HCT116 (cell line): Measurements from ENCODE around the gene RNU7-1. TPM values are rescaled to one million over a fixed set of nuclear protein-coding genes. Genes with fewer than 3 reads are reported as not detected.
A peak's percentile ranks its signal among the peaks of the same experiment; 100 is the strongest.

Experiments used
- ATAC-seq: fragments of 200-7000 bp; cut with Tn5 transposase; 2 replicates; pipeline ENCODE4 v1.9.1; 2020; ENCODE audit warnings: mild to moderate bottlenecking, moderate library complexity
- BruUV-seq: library from RNA; stranded (reverse); fragments of 400-500 nt; replicated peaks from 2 replicates; lab custom pipeline; 2021; lab: Mats Ljungman, UMichigan
- CTCF ChIA-PET: fragments of 300-600 bp; sonication (Branson Sonifier 250); formaldehyde crosslinking; loops from one replicate; lab custom pipeline; 2021; ENCODE audit warnings: antibody characterized with exemption; lab: Charles Lee
- POLR2A ChIA-PET: fragments of 300-600, 350-600 bp; sonication (Branson Sonifier 250); formaldehyde crosslinking; loops from one replicate; lab custom pipeline; 2021; ENCODE audit warnings: antibody characterized with exemption; lab: Charles Lee
- RAD21 ChIA-PET, 2 experiments: fragments of 300-600 bp; sonication (Branson Sonifier 250); formaldehyde crosslinking; loops; one replicate each; lab custom pipeline; 2023; ENCODE audit warnings: low total read pairs in 2 of 2; ENCODE audit not compliant: uncharacterized antibody in 2 of 2, unreplicated experiment in 2 of 2, low non-redundant PET in 1 of 2; lab: Charles Lee
- DNase-seq: peaks from one replicate; pipeline ENCODE4 v3.0.0-alpha.2; 2010; ENCODE audit warnings: low read depth, low spot score
- H2AFZ ChIP-seq: fragments of 200-600 bp; shearing (Covaris generic), sonication (generic); 2 replicates; pipeline ENCODE4 v1.6.1; 2017; ENCODE audit warnings: low read depth, mixed run types, mixed read lengths, antibody characterized with exemption, low read length; ENCODE audit not compliant: poor library complexity, severe bottlenecking
- H3K27ac ChIP-seq: 2 replicates; pipeline ENCODE4 v1.5.1; 2012; ENCODE audit warnings: low read depth, low read length
- H3K27me3 ChIP-seq: fragments of 200-600 bp; sonication (generic); 2 replicates; pipeline ENCODE4 v1.6.1; 2016; ENCODE audit warnings: mixed run types, low read length, mixed read lengths; ENCODE audit not compliant: insufficient read depth
- H3K36me3 ChIP-seq, 2 experiments: fragments of 200-500 bp in 1 of 2; fragments of 200-600 bp in 1 of 2; sonication (Bioruptor generic) in 1 of 2; sonication (generic) in 1 of 2; 2 replicates each; pipeline versions ENCODE4 v1.5.1 to v1.6.1; 2014 to 2016; ENCODE audit warnings: low read length in 2 of 2, inconsistent platforms in 1 of 2, mixed read lengths in 1 of 2, mixed run types in 1 of 2; ENCODE audit not compliant: insufficient read depth in 2 of 2, control insufficient read depth in 1 of 2
- H3K4me1 ChIP-seq, 2 experiments: fragments of 200-600 bp in 1 of 2; sonication (generic) in 1 of 2; 2 replicates each; pipeline versions ENCODE4 v1.5.1 to v1.6.1; 2012 to 2017; ENCODE audit warnings: low read length in 2 of 2, inconsistent platforms in 1 of 2, mild to moderate bottlenecking in 1 of 2, mixed read lengths in 1 of 2, mixed run types in 1 of 2, moderate library complexity in 1 of 2; ENCODE audit not compliant: insufficient read depth in 2 of 2, control insufficient read depth in 1 of 2
- H3K4me2 ChIP-seq: fragments of 200-600 bp; sonication (generic); 2 replicates; pipeline ENCODE4 v1.6.1; 2017; ENCODE audit warnings: mixed run types, low read length, mixed read lengths
- H3K4me3 ChIP-seq, 2 experiments: fragments of 200-600 bp in 1 of 2; sonication (generic) in 1 of 2; replicated peaks in 1 of 2; 2 replicates each; pipeline ENCODE4 v1.5.1; 2011 to 2016; ENCODE audit warnings: low read length in 2 of 2, control low read depth in 1 of 2, low read depth in 1 of 2, mild to moderate bottlenecking in 1 of 2, mixed read lengths in 1 of 2, mixed run types in 1 of 2
- H3K79me2 ChIP-seq: fragments of 200-600 bp; sonication (generic); 2 replicates; pipeline ENCODE4 v1.6.1; 2017; ENCODE audit warnings: mild to moderate bottlenecking, mixed run types, low read length, moderate library complexity, mixed read lengths; ENCODE audit not compliant: insufficient read depth
- H3K9ac ChIP-seq: fragments of 200-600 bp; sonication (generic); 2 replicates; pipeline ENCODE4 v1.6.1; 2016; ENCODE audit warnings: low read length, mixed read lengths
- H3K9me2 ChIP-seq: fragments of 200-600 bp; sonication (generic), shearing (Covaris generic); 2 replicates; pipeline ENCODE4 v1.6.1; 2017; ENCODE audit warnings: mixed run types, mild to moderate bottlenecking, moderate library complexity; ENCODE audit not compliant: insufficient read depth
- H3K9me3 ChIP-seq, 2 experiments: fragments of 200-500 bp in 1 of 2; fragments of 200-600 bp in 1 of 2; sonication (Bioruptor generic) in 1 of 2; sonication (generic) in 1 of 2; 2 replicates each; pipeline ENCODE4 v1.6.1; 2014 to 2017; ENCODE audit warnings: low read length in 2 of 2, mixed read lengths in 2 of 2, inconsistent platforms in 1 of 2, low read depth in 1 of 2, mild to moderate bottlenecking in 1 of 2, mixed run types in 1 of 2, moderate library complexity in 1 of 2; ENCODE audit not compliant: control insufficient read depth in 1 of 2, insufficient read depth in 1 of 2
- H4K20me1 ChIP-seq: fragments of 200-600 bp; sonication (generic), shearing (Covaris generic); 2 replicates; pipeline ENCODE4 v1.6.1; 2017; ENCODE audit warnings: mixed run types, mild to moderate bottlenecking, moderate library complexity; ENCODE audit not compliant: insufficient read depth
- CBX3 ChIP-seq: IDR thresholded peaks from 2 replicates; pipeline ENCODE4 v1.6.1; 2012; ENCODE audit warnings: low read depth
- ELF1 ChIP-seq: IDR thresholded peaks from 2 replicates; pipeline ENCODE4 v1.6.1; 2012; ENCODE audit warnings: low read depth, borderline replicate concordance
- EZH2 ChIP-seq: fragments of 200-600 bp; sonication (generic); IDR thresholded peaks from 2 replicates; pipeline ENCODE4 v1.6.1; 2017; ENCODE audit warnings: antibody characterized with exemption, mixed run types
- EZH2phosphoT487 ChIP-seq: fragments of 200-600 bp; IDR thresholded peaks from 2 replicates; pipeline ENCODE4 v1.6.1; 2018; ENCODE audit warnings: antibody characterized with exemption, borderline replicate concordance
- FOSL1 ChIP-seq: IDR thresholded peaks from 2 replicates; pipeline ENCODE4 v1.6.1; 2012; ENCODE audit warnings: low read depth
- POLR2AphosphoS5 ChIP-seq: IDR thresholded peaks from 2 replicates; pipeline ENCODE4 v1.6.1; 2011; ENCODE audit warnings: mild to moderate bottlenecking, low read depth, low read length, moderate library complexity
- RAD21 ChIP-seq: IDR thresholded peaks from 2 replicates; pipeline ENCODE4 v1.6.1; 2012; ENCODE audit warnings: low read depth, mild to moderate bottlenecking
- SIN3A ChIP-seq: IDR thresholded peaks from 2 replicates; pipeline ENCODE4 v1.6.1; 2012; ENCODE audit warnings: low read depth
- SRF ChIP-seq: IDR thresholded peaks from 2 replicates; pipeline ENCODE4 v1.6.1; 2012; ENCODE audit warnings: low read depth
- YY1 ChIP-seq: IDR thresholded peaks from 2 replicates; pipeline ENCODE4 v1.6.1; 2011; ENCODE audit warnings: low read length, low read depth, moderate library complexity, mild to moderate bottlenecking; ENCODE audit not compliant: insufficient replicate concordance; ENCODE audit errors: extremely low read depth
- intact Hi-C: fragments of 100-400 bp; cut with micrococcal nuclease; formaldehyde crosslinking; loops from 2 replicates; pipeline ENCODE4 v1.10.0; 2022
- total RNA-seq: library from RNA; stranded (reverse); gene quantifications from one replicate; pipeline ENCODE4 v1.2.1, GENCODE V29; 2021; ENCODE audit not compliant: unreplicated experiment
- TF ChIP-seq, protein P1 (sequence below): IDR thresholded peaks from 2 replicates; pipeline ENCODE4 v1.6.1; 2011; ENCODE audit warnings: mild to moderate bottlenecking, low read length, moderate library complexity; ENCODE audit not compliant: insufficient replicate concordance; ENCODE audit errors: extremely low read depth
- TF ChIP-seq, protein P2 (sequence below), 3 experiments: fragments of 200-600 bp in 1 of 3; sonication (generic) in 1 of 3; IDR thresholded peaks in 2 of 3; conservative IDR thresholded peaks in 1 of 3; 2 replicates each; pipeline ENCODE4 v1.5.1; 2012 to 2017; ENCODE audit warnings: low read depth in 2 of 3, low read length in 2 of 3, antibody characterized with exemption in 1 of 3, borderline replicate concordance in 1 of 3, control low read depth in 1 of 3, mild to moderate bottlenecking in 1 of 3, mixed read lengths in 1 of 3, mixed run types in 1 of 3, moderate library complexity in 1 of 3; ENCODE audit not compliant: insufficient read depth in 1 of 3

The RNU7-1 gene
- total RNA-seq, 1 experiment from 2014 or later = not detected

DNA sequence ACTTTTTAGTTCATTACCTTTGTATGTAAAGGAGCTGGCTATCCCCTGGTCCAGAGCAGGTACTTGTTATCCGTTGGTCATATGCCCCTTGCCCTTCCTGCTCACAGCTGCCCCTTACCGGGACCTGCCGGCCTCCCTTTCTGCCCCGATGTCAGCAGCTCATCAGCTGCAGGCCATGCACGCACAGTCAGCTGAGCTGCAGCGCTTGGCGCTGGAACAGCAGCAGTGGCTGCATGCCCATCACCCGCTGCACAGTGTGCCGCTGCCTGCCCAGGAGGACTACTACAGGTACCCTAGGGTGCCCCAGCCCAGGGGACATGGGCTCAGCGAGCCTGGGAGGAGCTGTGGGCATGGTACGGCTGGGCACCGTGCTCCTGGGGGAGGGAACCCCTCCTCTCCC is 2.3 kb upstream of the RNU7-1 start:
- peak overlapping the region; percentile 26; the same call in 1 of the 2 replicates for H3K27ac ChIP-seq
- DNase-seq (no peak), ATAC-seq (no peak)
- H4K20me1 ChIP-seq = no peaks in the 10 kb centered on the region
- intact Hi-C loops = loop anchor here (10.0 kb wide), 1 partner anchor 104 kb away; no protein-coding TSS in a partner anchor
- no peak overlapping the region for H2AFZ ChIP-seq
- no TSS peak for BruUV-seq
- peaks cover 24 to 70% of the 10 kb centered on the region in 2 experiments for H3K4me1 ChIP-seq
- H3K4me3 ChIP-seq = no peak overlapping the region
- no peaks in the 10 kb centered on the region for H3K27me3 ChIP-seq
- ChIA-PET POLR2A (interaction anchor here (1.2 to 6.2 kb wide), 3 partner anchors 16 to 71 kb away, joined by 3 to 106 read pairs (median 6); partner anchors contain the start of genes SPSB2 and TPI1), CTCF (interaction anchor here (1.3 kb wide), 1 partner anchor 68 kb away, joined by 3 read pairs; the partner anchor contains the start of gene SPSB2), RAD21 (no interaction called here)
- H3K36me3 ChIP-seq = peaks cover 8 to 9% of the 10 kb centered on the region in 2 experiments; a peak in 2 of 4 replicates
- H3K9me2 ChIP-seq = no peaks in the 10 kb centered on the region
- TF ChIP-seq SIN3A (no peak), RAD21 (no peak), FOSL1 (no peak), EZH2phosphoT487 (no peak)
- TF ChIP-seq, protein P1, sequence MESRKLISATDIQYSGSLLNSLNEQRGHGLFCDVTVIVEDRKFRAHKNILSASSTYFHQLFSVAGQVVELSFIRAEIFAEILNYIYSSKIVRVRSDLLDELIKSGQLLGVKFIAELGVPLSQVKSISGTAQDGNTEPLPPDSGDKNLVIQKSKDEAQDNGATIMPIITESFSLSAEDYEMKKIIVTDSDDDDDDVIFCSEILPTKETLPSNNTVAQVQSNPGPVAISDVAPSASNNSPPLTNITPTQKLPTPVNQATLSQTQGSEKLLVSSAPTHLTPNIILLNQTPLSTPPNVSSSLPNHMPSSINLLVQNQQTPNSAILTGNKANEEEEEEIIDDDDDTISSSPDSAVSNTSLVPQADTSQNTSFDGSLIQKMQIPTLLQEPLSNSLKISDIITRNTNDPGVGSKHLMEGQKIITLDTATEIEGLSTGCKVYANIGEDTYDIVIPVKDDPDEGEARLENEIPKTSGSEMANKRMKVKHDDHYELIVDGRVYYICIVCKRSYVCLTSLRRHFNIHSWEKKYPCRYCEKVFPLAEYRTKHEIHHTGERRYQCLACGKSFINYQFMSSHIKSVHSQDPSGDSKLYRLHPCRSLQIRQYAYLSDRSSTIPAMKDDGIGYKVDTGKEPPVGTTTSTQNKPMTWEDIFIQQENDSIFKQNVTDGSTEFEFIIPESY = no peak
- H3K9ac ChIP-seq = no peak overlapping the region
- H3K9me3 ChIP-seq = no peaks in the 10 kb centered on the region
- H3K4me2 ChIP-seq = no peak overlapping the region
- peaks cover 16% of the 10 kb centered on the region for H3K79me2 ChIP-seq

DNA sequence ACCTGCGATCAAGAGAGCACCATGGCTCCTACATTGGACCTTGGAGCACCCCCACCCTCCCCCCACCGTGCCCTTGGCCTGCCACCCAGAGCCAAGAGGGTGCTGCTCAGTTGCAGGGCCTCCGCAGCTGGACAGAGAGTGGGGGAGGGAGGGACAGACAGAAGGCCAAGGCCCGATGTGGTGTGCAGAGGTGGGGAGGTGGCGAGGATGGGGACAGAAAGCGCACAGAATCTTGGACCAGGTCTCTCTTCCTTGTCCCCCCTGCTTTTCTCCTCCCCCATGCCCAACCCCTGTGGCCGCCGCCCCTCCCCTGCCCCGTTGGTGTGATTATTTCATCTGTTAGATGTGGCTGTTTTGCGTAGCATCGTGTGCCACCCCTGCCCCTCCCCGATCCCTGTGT is 1.8 kb upstream of the RNU7-1 start:
- H3K27ac ChIP-seq = peak overlapping the region; percentile 26; the same call in 1 of the 2 replicates
- H3K9ac ChIP-seq = no peak overlapping the region
- H3K36me3 ChIP-seq = peaks cover 6 to 9% of the 10 kb centered on the region in 2 experiments; a peak in 2 of 4 replicates
- no peaks in the 10 kb centered on the region for H3K9me3 ChIP-seq
- peaks cover 16% of the 10 kb centered on the region for H3K79me2 ChIP-seq
- intact Hi-C loops = loop anchor here (10.0 kb wide), 1 partner anchor 103 kb away; no protein-coding TSS in a partner anchor
- RAD21 ChIA-PET = no interaction called here
- H4K20me1 ChIP-seq = no peaks in the 10 kb centered on the region
- no peaks in the 10 kb centered on the region for H3K9me2 ChIP-seq
- peaks cover 22 to 69% of the 10 kb centered on the region in 2 experiments for H3K4me1 ChIP-seq
- no peak overlapping the region for H3K4me3 ChIP-seq
- TF ChIP-seq CBX3 (no peak), SIN3A (no peak), YY1 (no peak), SRF (no peak), ELF1 (no peak), EZH2 (no peak), RAD21 (no peak), POLR2AphosphoS5 (no peak)
- TF ChIP-seq, protein P2, sequence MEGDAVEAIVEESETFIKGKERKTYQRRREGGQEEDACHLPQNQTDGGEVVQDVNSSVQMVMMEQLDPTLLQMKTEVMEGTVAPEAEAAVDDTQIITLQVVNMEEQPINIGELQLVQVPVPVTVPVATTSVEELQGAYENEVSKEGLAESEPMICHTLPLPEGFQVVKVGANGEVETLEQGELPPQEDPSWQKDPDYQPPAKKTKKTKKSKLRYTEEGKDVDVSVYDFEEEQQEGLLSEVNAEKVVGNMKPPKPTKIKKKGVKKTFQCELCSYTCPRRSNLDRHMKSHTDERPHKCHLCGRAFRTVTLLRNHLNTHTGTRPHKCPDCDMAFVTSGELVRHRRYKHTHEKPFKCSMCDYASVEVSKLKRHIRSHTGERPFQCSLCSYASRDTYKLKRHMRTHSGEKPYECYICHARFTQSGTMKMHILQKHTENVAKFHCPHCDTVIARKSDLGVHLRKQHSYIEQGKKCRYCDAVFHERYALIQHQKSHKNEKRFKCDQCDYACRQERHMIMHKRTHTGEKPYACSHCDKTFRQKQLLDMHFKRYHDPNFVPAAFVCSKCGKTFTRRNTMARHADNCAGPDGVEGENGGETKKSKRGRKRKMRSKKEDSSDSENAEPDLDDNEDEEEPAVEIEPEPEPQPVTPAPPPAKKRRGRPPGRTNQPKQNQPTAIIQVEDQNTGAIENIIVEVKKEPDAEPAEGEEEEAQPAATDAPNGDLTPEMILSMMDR (IDR thresholded peaks at IDR 0.05 in 2 of 3, conservative IDR thresholded peaks at IDR 0.05 in 1 of 3; ENCODE audit: borderline replicate concordance in 1 of 3, insufficient read depth in 1 of 3, low read depth in 2 of 3, low read length in 2 of 3) = no peak
- CTCF ChIA-PET = no interaction called here
- H2AFZ ChIP-seq = no peak overlapping the region
- no peaks in the 10 kb centered on the region for H3K27me3 ChIP-seq
- ATAC-seq (no peak), DNase-seq (no peak)
- POLR2A ChIA-PET = interaction anchor here (1.2 to 6.2 kb wide), 3 partner anchors 16 to 72 kb away, joined by 3 to 106 read pairs (median 6); partner anchors contain the start of genes SPSB2 and TPI1
- no TSS peak for BruUV-seq
- H3K4me2 ChIP-seq = no peak overlapping the region
